PFSK-1 (cell line): ENCODE measurements around the gene C17orf100.

ENCODE experiments used
- POLR2AphosphoS5 ChIP-seq: IDR thresholded peaks from 2 replicates; pipeline ENCODE4 v1.6.1; 2012; ENCODE audit warnings: low read depth, mild to moderate bottlenecking, control low read depth, low read length, moderate library complexity
- SIN3A ChIP-seq: IDR thresholded peaks from 2 replicates; pipeline ENCODE4 v1.6.1; 2012; ENCODE audit warnings: mild to moderate bottlenecking, low read length, moderate library complexity, borderline replicate concordance; ENCODE audit not compliant: insufficient read depth
- TAF1 ChIP-seq: IDR thresholded peaks from 2 replicates; pipeline ENCODE4 v1.6.1; 2012; ENCODE audit warnings: low read length, control low read depth, borderline replicate concordance; ENCODE audit not compliant: insufficient read depth
- TF ChIP-seq, protein P1 (sequence below), 2 experiments: IDR thresholded peaks; 2 replicates each; pipeline versions ENCODE4 v1.6.1 to v1.8.0; 2011 to 2012; ENCODE audit warnings: low read depth in 2 of 2, low read length in 2 of 2, control low read depth in 1 of 2, inconsistent platforms in 1 of 2, mild to moderate bottlenecking in 1 of 2, moderate library complexity in 1 of 2; ENCODE audit not compliant: insufficient read depth in 1 of 2

DNA sequence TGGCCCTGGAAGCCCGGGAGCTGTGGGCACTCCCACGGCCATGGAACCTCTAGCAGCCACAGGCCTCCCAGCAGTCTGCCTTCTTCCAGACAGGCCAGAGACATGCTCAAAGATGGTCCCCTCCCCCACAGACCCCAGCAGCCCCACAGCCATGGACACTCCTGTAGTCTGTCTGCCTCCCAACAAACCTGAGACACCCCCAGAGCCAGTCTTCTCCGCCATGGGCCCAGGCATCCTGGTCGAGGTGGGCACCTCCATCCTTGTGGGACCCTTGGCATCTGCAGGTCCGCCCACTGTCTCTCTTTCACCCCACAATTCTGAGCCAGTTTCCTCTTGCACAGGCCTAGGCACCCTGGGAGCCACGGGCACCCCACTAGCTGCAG is 14.1 kb upstream of the C17orf100 start:
- TF ChIP-seq, protein P1, sequence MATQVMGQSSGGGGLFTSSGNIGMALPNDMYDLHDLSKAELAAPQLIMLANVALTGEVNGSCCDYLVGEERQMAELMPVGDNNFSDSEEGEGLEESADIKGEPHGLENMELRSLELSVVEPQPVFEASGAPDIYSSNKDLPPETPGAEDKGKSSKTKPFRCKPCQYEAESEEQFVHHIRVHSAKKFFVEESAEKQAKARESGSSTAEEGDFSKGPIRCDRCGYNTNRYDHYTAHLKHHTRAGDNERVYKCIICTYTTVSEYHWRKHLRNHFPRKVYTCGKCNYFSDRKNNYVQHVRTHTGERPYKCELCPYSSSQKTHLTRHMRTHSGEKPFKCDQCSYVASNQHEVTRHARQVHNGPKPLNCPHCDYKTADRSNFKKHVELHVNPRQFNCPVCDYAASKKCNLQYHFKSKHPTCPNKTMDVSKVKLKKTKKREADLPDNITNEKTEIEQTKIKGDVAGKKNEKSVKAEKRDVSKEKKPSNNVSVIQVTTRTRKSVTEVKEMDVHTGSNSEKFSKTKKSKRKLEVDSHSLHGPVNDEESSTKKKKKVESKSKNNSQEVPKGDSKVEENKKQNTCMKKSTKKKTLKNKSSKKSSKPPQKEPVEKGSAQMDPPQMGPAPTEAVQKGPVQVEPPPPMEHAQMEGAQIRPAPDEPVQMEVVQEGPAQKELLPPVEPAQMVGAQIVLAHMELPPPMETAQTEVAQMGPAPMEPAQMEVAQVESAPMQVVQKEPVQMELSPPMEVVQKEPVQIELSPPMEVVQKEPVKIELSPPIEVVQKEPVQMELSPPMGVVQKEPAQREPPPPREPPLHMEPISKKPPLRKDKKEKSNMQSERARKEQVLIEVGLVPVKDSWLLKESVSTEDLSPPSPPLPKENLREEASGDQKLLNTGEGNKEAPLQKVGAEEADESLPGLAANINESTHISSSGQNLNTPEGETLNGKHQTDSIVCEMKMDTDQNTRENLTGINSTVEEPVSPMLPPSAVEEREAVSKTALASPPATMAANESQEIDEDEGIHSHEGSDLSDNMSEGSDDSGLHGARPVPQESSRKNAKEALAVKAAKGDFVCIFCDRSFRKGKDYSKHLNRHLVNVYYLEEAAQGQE (IDR thresholded peaks at IDR 0.05; ENCODE audit: insufficient read depth in 1 of 2, low read depth in 2 of 2, low read length in 2 of 2) = no peak
- TF ChIP-seq POLR2AphosphoS5 (no peak), TAF1 (no peak), SIN3A (no peak)
